Keratinocyte (primary cell): ENCODE measurements around the gene TIMM22. TPM values are rescaled to one million over a fixed set of nuclear protein-coding genes. Genes with fewer than 3 reads are reported as not detected.

Experiments
- DNase-seq: peaks from one replicate; pipeline ENCODE4 v3.0.0-alpha.2; 2011; ENCODE audit warnings: low read depth, missing footprints, low spot score
- FAIRE-seq: peaks from 2 replicates; lab custom pipeline; 2011; peaks lifted over from hg19 to GRCh38; lab: Jason Lieb, UNC
- H2AFZ ChIP-seq: 2 replicates; pipeline ENCODE4 v1.6.0; 2012; ENCODE audit warnings: low read length, control low read depth, inconsistent platforms; ENCODE audit not compliant: control insufficient read depth
- H3K27ac ChIP-seq: 2 replicates; pipeline ENCODE4 v1.5.1; 2011; ENCODE audit warnings: low read length; ENCODE audit not compliant: control insufficient read depth, insufficient read depth
- H3K27me3 ChIP-seq: 3 replicates; pipeline ENCODE4 v1.6.0; 2011; ENCODE audit warnings: low read length; ENCODE audit not compliant: control insufficient read depth, insufficient read depth; ENCODE audit errors: extremely low read depth
- H3K36me3 ChIP-seq, 2 experiments: 2 replicates in 1 of 2; 3 replicates in 1 of 2; pipeline ENCODE4 v1.5.1; 2011; ENCODE audit warnings: low read length in 2 of 2, mild to moderate bottlenecking in 1 of 2; ENCODE audit not compliant: control insufficient read depth in 2 of 2, insufficient read depth in 2 of 2; ENCODE audit errors: extremely low read depth in 1 of 2
- H3K4me1 ChIP-seq: 3 replicates; pipeline ENCODE4 v1.5.1; 2011; ENCODE audit warnings: low read length; ENCODE audit not compliant: control insufficient read depth, insufficient read depth; ENCODE audit errors: extremely low read depth
- H3K4me2 ChIP-seq: 3 replicates; pipeline ENCODE4 v1.6.0; 2011; ENCODE audit warnings: low read depth, low read length; ENCODE audit not compliant: control insufficient read depth, insufficient read depth; ENCODE audit errors: extremely low read depth
- H3K4me3 ChIP-seq, 3 experiments: fragments of 200-600 bp in 1 of 3; sonication (generic) in 1 of 3; 2 replicates in 2 of 3; 3 replicates in 1 of 3; pipeline ENCODE4 v1.5.1; 2011 to 2016; ENCODE audit warnings: low read length in 3 of 3, mild to moderate bottlenecking in 3 of 3, control low read depth in 2 of 3, inconsistent platforms in 1 of 3, low read depth in 1 of 3, mixed read lengths in 1 of 3, mixed run types in 1 of 3, moderate library complexity in 1 of 3; ENCODE audit not compliant: control insufficient read depth in 2 of 3, insufficient read depth in 2 of 3; ENCODE audit errors: extremely low read depth in 1 of 3
- H3K79me2 ChIP-seq: 2 replicates; pipeline ENCODE4 v1.6.0; 2012; ENCODE audit warnings: low read length; ENCODE audit not compliant: control insufficient read depth, insufficient read depth
- H3K9ac ChIP-seq: 3 replicates; pipeline ENCODE4 v1.6.0; 2011; ENCODE audit warnings: low read length; ENCODE audit not compliant: control insufficient read depth, insufficient read depth; ENCODE audit errors: extremely low read depth
- H3K9me1 ChIP-seq: 3 replicates; pipeline ENCODE4 v1.6.0; 2011; ENCODE audit warnings: low read length; ENCODE audit not compliant: control insufficient read depth, insufficient read depth; ENCODE audit errors: extremely low read depth
- H3K9me3 ChIP-seq: 2 replicates; pipeline ENCODE4 v1.5.1; 2012; ENCODE audit warnings: low read depth, low read length; ENCODE audit not compliant: control insufficient read depth
- H4K20me1 ChIP-seq: 3 replicates; pipeline ENCODE4 v1.6.0; 2011; ENCODE audit warnings: low read length; ENCODE audit not compliant: control insufficient read depth, insufficient read depth; ENCODE audit errors: extremely low read depth
- CTCF ChIP-seq, 3 experiments: IDR thresholded peaks in 1 of 3; conservative IDR thresholded peaks in 1 of 3; optimal IDR thresholded peaks in 1 of 3; 2 replicates in 2 of 3; 3 replicates in 1 of 3; pipeline versions ENCODE3 to v1.5.1; 2011; ENCODE audit warnings: low read length in 3 of 3, mild to moderate bottlenecking in 3 of 3, moderate library complexity in 2 of 3, control low read depth in 1 of 3, inconsistent platforms in 1 of 3; ENCODE audit not compliant: insufficient read depth in 2 of 3; ENCODE audit errors: extremely low read depth in 1 of 3
- EZH2 ChIP-seq: IDR thresholded peaks from one replicate; pipeline ENCODE4 v1.6.1; 2012; ENCODE audit warnings: inconsistent platforms, mild to moderate bottlenecking, low read length, moderate library complexity
- dilution Hi-C: fragments of 300-500 bp; cut with MboI; formaldehyde crosslinking; loops from one replicate; pipeline ENCODE4 v1.7.0; 2020; ENCODE audit warnings: low sequenced_read_pairs; ENCODE audit not compliant: extremely low pct_ligation_motif_present
- polyA plus RNA-seq, 5 experiments: library from polyadenylated mRNA; depleted of rRNA in 3 of 5; stranded (reverse) in 3 of 5; stranded (forward) in 1 of 5; unstranded in 1 of 5; fragments of >200 nt; gene quantifications; 1 replicate in 1 of 5; 2 replicates in 3 of 5; 3 replicates in 1 of 5; pipeline versions ENCODE4 v1.2.1 to v1.2.3, GENCODE V29; 2011 to 2012; ENCODE audit warnings: missing spikeins in 2 of 5, low read depth in 1 of 5, low replicate concordance in 1 of 5
- small RNA-seq, 3 experiments: library from RNA; depleted of rRNA; stranded (forward); fragments of <200 nt; gene quantifications; one replicate each; pipeline ENCODE3, GENCODE V24; 2012; ENCODE audit warnings: low read depth in 3 of 3, low replicate concordance in 1 of 3; ENCODE audit not compliant: insufficient read length in 3 of 3

The TIMM22 gene
- polyA plus RNA-seq, 1 donor (not counting 4 experiments of a cell fraction or from before 2014, with no cell fraction given), result 14.4 TPM

DNA sequence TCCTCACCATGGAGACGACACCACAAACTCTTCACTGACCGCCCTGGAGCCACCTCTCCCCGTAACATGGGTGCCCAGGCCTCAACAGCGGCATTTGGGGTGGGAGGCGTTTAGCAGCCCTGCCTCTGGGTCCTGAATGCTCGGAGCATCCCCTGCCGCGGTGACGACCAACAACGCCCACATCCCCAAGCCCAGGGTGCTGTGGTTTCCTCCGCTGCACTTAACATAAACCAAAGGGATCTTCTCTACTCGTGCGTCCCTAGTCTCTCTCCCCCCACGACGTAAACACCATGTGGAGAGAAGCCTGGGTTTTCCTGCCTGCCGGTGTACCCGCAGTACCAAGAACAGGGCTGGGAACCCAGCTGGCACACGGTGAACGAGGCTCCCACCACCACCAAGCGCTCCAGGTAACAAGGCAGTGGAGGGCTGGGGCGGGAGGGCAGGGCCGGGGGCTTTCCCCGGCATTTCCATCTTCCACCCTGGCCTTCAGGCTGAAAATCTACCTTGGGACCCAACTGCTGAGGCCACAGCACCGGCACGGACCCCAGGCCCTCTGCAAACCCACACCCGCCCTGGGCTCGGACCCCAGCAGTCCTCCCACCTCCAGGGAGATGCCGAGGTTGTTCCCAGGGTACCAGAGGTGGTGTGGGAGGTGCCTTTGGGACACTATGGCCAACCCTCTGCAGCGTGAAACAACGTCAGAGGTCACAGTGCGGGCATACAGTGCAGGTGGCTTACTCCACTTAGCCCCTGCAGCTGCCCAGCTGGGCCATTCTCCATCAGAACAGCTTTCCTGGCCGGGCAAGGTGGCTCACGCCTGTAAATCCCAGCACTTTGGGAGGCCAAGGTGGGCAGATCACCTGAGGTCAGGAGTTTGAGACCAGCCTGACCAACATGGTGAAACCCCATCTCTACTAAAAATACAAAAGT is 54.3 kb downstream of the TIMM22 start:
- no peak overlapping the region for H3K4me2 ChIP-seq
- H3K9ac ChIP-seq, result no peak overlapping the region
- H3K9me1 ChIP-seq, result no peaks in the 10 kb centered on the region
- no peak overlapping the region for H2AFZ ChIP-seq
- dilution Hi-C loops, result no loop called here
- DNase-seq (no peak), FAIRE-seq (no peak)
- no peaks in the 10 kb centered on the region for H3K79me2 ChIP-seq
- H3K27ac ChIP-seq, result no peak overlapping the region
- H3K36me3 ChIP-seq, result peaks cover 10 to 13% of the 10 kb centered on the region in 2 experiments
- TF ChIP-seq CTCF (optimal IDR thresholded peaks at IDR 0.05 in 1 of 3, IDR thresholded peaks at IDR 0.05 in 1 of 3, conservative IDR thresholded peaks at IDR 0.05 in 1 of 3; ENCODE audit: extremely low read depth in 1 of 3, insufficient read depth in 2 of 3, low read length in 3 of 3) (no peak), EZH2 (no peak)
- no peaks in the 10 kb centered on the region for H3K9me3 ChIP-seq
- no peak overlapping the region for H3K4me3 ChIP-seq
- no peaks in the 10 kb centered on the region for H3K27me3 ChIP-seq
- H4K20me1 ChIP-seq, result no peaks in the 10 kb centered on the region
- no peaks in the 10 kb centered on the region for H3K4me1 ChIP-seq

Small RNAs within 50 kb of the gene (small RNA-seq; reads per million reads assigned to genes)
- gene MIR3183, result 0 reads per million in 3 experiments

Other genes with a start within 250 kb of the TIMM22 start
- 29.5 to 34.2 TPM (median 30.2 TPM) in 3 replicates for gene GEMIN4, start 244.9 kb upstream of the TIMM22 start, polyA plus RNA-seq
- gene GLOD4, start 214.8 kb upstream of the TIMM22 start, polyA plus RNA-seq, result 47.1 to 71.9 TPM (median 62.8 TPM) in 3 replicates
- gene MRM3, start 214.8 kb upstream of the TIMM22 start, polyA plus RNA-seq, result 10.9 to 15.5 TPM (median 11.5 TPM) in 3 replicates
- 90.4 to 99.3 TPM (median 94.4 TPM) in 3 replicates for gene NXN, start 17.4 kb upstream of the TIMM22 start, polyA plus RNA-seq
- 16.9 to 43.7 TPM (median 17.3 TPM) in 3 replicates for gene ABR, start 182.9 kb downstream of the TIMM22 start, polyA plus RNA-seq